ENCODE measurements around the gene ABHD17B. TPM values are rescaled to one million over a fixed set of nuclear protein-coding genes. Genes with fewer than 3 reads are reported as not detected.

ABHD17B gene
- total RNA-seq (2014; rRNA removed; shearing (Covaris generic)): 16.9 and 17.7 TPM in 2 replicates

DNA sequence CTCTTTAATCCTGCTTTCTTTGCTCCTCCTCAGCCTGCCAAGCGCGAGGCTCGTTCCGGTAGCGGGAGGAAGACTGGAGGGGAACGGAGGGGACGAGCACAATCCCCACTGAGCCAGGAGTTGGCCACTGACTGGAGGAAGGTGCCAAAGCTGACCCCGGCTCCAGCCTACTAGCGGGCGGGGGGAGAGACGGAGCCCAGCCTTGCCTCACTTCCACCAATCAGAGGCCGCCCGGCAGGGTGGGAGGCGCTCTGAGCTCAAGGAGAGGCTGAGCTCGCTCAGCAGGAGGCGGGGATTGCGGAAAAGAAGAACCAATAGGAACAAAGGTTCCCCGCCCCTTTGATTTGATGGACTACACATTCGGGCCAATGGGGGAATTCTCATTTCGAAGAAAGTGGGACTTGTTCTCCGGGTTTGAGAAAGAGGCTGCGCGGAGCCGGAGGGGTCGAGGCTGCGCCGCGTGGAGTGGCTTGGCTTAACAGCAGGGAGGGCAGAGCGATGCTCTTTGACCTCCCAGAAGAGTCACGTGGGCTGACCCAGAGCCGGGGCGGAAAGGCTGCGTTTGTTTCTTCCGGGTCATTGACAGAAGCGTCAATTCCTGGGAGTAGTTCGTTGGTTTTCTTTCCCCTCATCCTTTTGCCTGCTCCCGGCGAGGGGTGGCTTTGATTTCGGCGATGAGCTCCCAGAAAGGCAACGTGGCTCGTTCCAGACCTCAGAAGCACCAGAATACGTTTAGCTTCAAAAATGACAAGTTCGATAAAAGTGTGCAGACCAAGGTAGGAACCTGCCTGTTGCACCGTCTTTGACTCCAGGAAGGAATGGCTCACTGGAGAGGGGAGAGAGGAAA is at the start of gene ABHD17B, which contains the start of gene C9orf85:
TSS of gene ABHD17B (minus strand) at position 133 of the 847 bp plus-strand sequence. CDS start 36,113 bp downstream, outside the sequence.
TSS of gene C9orf85 (plus strand) at position 579 of the 847 bp plus-strand sequence. CDS start at position 675, 96 bp downstream.

Small RNA genes lying within 50 kb of the gene (small RNA-seq; reads per million reads assigned to genes)
- not detected for gene RF00019

Other genes with a start within 250 kb of the ABHD17B start
- 91.7 and 93.8 TPM in 2 replicates for gene CEMIP2, start 142.7 kb downstream of the ABHD17B start, total RNA-seq (2014; rRNA removed; shearing (Covaris generic))
- gene C9orf85, start 446 bp upstream of the ABHD17B start, total RNA-seq (2014; rRNA removed; shearing (Covaris generic)): 14.6 and 18.0 TPM in 2 replicates
- gene C9orf57, start 149.4 kb upstream of the ABHD17B start, total RNA-seq (2014; rRNA removed; shearing (Covaris generic)): not detected in 2 replicates
- gene GDA, start 238.2 kb upstream of the ABHD17B start, total RNA-seq (2014; rRNA removed; shearing (Covaris generic)): 17.6 and 19.4 TPM in 2 replicates